Kasumi-1 (cell line): ENCODE results near the gene EDC4.
A peak's percentile ranks its signal among the peaks of the same experiment; 100 is the strongest.
"Not testable (repeated sequence)": the region's sequence is repeated elsewhere in the genome, so short reads cannot be mapped to it uniquely, and the experiment has no call there.

Experiments used
- DNase-seq, 2 experiments: peaks; one replicate each; lab custom pipeline; 2025; lab: John Stamatoyannopoulos, UW

The EDC4 gene

DNA sequence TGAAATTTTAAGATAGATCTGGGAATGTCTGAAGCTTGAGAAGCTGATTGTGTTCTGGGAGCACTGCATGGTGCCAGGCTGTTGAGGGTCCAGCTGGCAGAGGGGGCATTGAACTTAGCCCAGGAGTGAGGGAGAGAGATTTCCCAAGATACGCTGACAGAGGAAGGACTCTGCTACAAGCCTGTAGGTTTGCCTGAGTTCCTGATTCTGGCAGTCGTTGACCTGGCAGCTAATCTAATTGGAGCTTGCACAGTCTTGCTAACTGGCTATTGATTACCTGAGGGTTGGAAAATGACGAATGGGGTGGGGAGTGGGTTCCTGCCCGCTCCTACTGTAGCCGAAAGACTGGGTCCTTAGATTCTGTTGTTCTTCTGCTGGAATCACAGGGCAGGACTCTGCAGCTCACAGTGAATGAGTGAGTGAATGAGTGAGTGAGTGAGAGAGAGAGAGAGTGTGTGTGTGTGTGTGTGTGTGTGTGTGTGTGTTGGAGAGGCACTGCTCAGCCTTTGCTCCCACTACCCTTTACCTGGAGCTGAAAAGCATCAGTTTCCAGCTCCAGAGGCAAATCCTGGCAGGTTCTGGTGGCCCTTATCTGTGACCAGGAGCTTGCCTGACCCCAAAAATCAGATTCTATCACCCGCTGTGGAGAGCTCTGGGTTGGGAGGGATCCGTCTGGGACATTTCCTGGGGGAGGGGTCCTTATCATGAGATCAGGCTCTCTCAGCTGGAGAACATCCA, 42.1 kb downstream of the EDC4 start:
- no peak for DNase-seq

DNA sequence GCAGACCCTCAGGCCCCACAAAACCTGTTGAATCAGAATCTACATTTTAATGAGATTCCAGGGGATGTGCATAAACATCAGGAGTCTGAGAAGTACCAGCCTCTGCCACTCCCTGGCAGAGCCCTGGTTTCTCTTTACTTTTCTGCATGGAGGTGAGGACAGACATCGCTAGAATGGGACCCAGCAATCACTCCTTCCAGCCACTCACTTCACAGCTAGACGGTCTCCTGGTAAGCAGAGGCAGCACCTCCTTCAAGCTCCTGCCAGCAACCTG, 42.6 kb downstream of the EDC4 start:
- not testable (repeated sequence) for DNase-seq

DNA sequence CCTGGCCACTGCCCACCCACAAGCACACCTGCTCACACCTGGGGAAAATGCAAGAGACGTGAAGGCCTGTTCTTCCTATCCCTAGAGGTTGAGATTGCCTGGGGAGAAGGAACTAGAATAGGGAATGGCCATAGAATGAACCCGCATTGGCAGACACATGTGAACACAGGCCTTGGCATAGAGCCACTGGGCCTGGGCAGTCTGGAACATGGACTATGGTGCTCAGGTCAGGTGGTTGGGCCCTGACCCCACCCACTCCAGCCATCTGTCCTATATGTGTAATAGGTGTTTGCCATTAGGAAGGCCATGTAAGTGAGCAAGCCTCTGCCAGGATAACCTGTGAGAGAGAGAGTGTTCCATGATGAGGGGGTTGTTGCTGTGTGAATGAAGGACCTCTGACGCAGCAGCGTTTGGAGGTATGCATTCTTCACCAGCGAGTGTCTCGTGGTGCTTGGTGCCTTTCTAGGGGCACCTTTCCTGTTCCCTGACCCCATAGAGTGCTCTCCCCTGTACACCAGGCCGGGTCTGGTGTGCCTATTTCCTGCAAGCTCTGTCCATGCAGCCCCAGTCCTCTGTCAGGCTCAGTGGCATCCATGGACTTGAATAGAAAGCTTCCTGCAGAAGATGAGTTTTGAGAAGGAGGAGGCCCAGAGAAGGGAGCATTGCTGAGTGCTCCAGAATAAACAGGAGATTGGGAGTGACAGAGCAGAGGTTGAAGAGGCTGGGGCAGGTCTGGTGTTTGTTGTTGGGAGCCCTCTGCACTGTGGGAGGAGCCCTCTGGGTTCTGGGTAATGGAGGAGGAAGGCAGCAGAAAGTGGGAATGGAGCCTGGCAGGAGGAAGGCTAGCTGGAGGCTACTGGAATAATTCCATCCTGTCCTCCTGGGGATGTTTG, 43.2 kb downstream of the EDC4 start:
- DNase-seq: no peak

DNA sequence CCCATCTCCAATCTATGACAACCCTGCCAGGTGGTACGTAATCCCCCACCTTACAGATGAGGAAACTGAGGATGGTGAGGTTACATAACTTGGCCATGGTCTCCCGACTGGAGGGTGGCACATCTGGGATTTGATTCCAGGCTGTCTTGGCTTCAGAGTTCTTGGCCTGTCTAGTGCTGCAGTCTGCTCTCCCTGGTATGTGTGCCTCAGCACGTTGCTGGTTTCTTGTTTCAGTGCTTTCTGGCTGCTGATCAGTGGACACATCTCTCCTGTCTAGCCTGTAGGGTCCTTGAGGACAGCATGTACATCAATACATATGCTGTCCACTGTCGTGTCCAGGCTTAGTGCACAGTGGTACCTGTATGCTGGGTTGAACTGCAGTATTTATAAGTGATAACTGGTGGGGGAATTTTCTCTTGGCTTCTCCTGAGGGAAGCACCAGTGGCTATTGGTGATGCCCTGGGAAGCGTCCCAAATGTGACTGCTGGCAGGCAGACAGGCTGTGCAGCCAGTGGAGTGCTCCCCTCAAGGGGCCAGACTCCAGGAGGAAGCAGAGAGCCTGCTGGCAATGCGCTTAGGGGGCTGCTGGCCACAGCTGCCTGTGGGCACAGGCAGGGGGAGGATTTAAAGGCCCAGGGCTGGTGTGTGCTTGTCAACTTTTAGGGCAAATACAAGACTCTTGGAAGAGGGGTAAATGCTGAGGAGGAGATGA, 44.4 kb downstream of the EDC4 start:
- no peak for DNase-seq

DNA sequence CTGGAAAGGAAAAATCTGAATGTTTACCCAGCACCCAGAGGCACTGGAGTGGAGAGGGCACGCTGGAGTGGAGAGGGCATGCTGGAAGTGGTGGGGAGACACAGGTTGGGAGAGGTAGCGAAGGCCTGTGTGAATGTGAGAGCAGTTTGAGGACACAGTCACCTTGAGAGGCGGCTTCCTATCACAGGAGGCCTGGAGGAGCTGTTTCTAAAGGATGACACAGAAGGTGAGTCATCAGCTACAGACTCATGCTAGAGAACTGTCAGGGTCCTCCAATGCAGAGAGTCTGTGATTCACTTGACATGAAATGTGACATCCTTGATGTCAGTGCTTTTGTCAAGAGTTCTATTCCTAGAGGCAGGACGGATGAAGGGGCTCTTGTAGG, 45.0 kb downstream of the EDC4 start:
- DNase-seq: no peak

DNA sequence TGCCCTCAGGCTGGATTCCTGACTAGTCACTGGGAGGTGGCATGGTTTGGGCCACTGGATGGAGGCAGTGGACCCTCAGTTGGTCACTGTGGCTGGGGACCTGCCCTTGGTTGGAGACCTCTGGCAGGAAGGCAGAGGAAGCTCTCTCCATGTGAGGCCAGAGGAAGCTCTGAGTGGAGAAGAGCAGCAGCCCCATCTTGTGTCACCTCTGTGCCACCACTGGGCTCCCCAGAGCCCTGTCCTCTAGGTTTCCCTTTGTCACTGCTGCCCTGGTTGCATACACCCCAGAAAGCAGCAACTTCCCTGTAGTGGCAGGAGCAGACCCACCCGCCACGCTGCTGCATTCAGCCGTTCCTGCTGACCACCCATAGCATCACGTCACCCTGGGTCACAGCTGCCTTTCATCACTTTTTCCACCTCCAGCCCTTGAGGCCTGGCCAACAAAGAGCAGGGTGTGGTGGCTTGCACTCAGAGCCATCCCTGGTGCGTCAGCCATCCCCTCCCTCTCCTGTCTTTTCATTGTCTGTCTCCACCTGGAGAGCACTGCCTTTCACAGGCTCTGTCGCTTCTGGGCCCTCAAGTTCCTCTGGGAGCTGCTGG, 46.9 kb downstream of the EDC4 start:
- DNase-seq: no peak

DNA sequence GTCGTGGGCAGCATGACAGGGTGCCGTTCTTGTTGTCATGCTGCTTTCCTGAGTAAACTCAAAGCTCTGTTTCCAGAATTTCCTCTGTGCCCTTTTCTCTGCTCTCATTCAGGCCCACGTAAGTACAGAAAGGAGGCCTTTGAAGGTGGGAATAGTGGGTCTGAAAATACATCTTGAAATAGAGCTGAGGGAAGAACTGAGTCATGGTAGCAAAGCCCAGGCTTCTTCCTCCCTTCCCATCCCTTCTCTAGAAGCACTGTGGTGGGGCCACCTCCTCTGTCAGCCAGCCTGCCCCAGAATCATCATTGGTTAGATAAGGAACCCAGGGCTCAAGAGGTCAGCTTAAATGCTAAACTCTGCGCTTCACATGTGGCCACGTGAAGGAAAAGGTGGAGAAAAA, 49.4 kb downstream of the EDC4 start:
- no peak for DNase-seq

DNA sequence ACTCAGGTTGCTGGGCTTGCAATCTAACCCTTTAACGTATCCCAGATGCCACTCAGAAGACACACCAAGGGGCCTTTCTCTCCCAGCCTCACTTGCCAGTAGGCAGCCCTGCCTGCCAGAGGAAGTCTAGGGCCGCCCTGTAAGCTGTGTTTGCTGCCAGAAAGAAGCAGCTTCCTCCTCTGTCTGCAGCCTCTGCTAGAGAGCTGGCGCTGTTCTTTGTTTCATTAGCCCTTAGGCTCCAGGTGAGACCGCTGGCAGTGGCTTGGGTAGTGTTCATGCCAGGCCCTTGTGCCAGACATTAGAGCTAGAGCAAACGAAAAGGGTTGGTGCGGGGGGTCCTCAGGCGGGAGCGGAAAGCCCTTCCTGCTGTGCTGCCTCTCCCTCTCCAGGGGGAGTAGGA, 49.9 kb downstream of the EDC4 start:
- DNase-seq: peak; percentile 72 to 80

DNA sequence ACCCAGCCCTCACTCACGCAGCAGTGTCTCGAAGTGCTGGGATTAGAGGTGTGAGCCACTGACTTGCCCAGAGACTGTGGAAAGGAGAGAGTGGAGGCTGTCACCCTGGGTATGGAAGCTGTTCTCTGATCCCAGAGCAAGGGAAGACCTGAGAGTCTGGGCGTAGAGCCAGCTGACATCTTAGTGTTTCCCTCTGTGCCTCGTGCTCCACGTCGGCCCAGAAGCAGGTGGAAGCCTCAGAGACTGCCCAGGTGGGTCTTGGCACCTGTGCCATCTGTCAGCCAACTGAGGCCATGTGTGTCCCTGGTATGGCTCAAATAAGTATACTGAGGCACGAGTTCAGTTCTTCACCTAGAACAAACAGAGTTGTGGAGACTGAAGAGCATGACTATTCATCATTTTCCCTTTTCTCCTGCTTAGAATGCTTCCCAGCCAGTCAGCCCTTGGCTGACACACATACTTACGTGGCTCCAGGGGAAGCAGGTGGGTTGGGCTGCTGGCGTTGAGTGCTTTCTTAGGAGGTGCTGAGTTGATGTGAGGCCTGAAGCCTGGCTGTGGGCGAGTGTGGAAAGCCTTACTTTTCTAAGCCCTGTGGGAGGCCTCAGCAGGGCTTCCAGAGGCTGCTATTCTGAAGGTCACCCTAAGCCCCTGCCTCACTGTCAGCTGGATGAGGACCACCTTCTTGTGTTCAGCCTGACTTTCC, 50.7 kb downstream of the EDC4 start:
- DNase-seq: no peak

DNA sequence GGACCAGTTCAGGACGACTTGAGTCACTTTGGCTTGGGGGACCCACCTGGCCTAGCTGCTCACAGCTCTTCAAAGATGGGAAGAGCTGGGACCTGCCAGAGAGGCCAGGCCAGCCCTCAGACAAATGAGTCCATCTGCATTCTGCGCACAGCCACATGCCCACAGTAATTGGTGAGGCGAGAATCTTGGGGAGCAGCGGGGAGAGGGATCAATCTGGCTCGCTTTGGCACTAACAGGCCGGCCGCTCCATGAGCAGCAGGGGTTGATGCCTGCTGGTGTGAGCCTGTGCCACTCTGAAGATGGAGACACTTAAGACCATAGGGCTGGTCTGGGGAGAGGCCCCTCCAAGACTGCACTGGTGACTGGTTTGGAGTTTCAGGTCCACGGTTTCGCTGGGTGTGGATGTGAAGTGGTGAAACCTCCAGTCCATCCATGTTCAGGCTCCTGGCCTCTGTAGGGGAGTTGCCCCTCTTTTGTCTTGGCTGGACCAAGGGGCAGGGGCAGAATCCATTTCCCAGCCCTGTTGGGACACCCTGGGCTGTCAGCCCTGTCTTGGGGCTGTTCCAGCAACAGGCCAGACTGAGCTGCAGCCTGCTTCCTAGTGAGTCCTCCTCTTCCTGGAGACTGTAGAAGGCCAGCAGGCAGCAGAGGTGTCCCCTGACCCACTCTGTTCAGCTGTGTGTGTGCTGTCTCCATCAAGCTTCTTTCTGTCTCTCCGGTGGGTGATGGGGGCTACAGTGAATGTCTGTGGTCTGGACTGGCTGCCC, 51.5 kb downstream of the EDC4 start:
- DNase-seq: no peak

DNA sequence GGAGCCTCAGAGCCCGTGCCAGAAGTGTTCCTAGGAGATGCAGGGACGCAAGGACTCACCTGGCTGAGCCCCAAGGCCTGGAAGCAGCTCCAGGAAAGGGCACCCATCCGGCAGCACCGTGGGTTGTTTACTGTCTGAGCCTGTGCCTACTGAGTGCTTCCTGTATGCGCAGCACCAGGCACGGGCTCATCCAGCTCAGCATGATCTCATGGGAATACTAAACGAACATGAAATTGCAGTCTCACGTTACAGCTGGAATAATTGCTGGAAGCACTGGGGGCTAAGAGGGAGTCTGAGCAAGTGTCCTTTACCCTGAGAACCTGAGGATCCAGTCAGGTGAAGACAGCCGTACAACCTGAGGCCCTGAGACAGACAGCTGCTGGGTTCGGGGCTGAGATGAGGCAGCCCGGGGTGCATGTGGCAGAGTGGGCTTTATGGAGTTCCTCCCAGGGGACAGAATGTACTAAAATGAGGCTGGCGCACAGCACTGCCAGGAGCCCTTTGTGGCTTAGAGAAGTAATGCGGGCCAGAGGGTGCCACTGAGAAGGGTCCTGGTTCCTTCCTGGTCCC, 53.4 kb downstream of the EDC4 start:
- peak; percentile 17 to 34 for DNase-seq

DNA sequence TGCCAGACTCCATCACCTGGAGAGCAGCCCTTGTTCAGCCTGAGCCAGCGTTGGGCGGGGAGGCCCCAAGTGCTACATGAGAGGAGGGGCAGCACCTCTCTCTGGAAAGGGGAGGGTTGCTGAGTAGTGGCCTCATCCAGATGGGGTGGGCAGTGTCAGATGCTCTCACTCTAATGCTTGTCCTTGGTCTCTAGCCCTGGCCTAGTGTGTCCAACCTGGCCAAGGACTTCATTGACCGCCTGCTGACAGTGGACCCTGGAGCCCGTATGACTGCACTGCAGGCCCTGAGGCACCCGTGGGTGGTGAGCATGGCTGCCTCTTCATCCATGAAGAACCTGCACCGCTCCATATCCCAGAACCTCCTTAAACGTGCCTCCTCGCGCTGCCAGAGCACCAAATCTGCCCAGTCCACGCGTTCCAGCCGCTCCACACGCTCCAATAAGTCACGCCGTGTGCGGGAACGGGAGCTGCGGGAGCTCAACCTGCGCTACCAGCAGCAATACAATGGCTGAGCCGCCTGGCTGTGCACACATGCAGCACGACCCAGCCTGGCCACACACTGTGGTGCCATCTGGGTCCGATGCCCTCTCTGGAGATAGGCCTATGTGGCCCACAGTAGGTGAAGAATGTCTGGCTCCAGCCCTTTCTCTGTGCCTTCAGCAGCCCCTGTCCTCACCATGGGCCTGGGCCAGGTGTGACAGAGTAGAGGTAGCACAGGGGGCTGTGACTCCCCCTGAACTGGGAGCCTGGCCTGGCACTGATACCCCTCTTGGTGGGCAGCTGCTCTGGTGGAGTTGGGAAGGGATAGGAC, 54.5 kb downstream of the EDC4 start:
- DNase-seq: no peak

DNA sequence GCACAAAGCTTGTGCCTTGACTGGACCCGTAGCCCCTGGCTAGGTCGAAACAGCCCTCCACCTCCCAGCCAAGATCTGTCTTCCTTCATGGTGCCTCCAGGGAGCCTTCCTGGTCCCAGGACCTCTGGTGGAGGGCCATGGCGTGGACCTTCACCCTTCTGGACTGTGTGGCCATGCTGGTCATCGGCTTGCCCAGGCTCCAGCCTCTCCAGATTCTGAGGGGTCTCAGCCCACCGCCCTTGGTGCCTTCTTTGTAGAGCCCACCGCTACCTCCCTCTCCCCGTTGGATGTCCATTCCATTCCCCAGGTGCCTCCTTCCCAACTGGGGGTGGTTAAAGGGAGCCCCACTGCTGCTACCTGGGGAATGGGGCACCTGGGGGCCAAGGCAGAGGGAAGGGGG, 55.3 kb downstream of the EDC4 start:
- no peak for DNase-seq

DNA sequence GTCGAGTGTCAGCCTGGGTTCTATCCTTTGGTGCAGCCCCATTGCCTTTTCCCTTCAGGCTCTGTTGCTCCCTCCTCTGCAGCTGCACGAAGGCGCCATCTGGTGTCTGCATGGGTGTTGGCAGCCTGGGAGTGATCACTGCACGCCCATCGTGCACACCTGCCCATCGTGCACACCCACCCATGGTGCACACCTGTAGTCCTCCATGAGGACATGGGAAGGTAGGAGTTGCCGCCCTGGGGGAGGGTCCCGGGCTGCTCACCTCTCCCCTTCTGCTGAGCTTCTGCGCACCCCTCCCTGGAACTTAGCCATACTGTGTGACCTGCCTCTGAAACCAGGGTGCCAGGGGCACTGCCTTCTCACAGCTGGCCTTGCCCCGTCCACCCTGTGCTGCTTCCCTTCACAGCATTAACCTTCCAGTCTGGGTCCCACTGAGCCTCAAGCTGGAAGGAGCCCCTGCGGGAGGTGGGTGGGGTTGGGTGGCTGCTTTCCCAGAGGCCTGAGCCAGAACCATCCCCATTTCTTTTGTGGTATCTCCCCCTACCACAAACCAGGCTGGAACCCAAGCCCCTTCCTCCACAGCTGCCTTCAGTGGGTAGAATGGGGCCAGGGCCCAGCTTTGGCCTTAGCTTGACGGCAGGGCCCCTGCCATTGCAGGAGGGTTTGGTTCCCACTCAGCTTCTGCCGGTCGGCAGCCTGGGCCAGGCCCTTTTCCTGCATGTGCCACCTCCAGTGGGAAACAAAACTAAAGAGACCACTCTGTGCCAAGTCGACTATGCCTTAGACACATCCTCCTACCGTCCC, 55.9 kb downstream of the EDC4 start:
- DNase-seq: peak; percentile 77 to 80

DNA sequence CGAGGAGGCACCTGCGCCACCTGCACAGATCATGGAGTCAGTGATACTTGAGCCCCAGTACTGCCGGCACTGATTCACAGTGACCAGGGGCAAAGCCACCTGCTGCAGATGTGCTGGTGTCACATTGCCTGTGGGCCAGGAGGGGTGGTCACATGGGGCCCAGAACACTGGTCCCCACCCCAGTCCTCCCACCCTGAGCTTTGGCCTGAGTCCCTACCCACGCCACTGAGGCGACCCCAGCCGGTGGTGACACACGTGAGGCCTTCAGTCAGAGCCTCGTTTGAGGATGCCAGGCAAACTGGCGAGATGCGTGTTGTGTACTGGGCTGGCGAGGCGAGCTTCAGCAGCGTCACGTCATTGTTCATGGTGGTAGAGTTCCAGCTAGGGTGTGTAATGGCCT, 57.3 kb downstream of the EDC4 start:
- no peak for DNase-seq

DNA sequence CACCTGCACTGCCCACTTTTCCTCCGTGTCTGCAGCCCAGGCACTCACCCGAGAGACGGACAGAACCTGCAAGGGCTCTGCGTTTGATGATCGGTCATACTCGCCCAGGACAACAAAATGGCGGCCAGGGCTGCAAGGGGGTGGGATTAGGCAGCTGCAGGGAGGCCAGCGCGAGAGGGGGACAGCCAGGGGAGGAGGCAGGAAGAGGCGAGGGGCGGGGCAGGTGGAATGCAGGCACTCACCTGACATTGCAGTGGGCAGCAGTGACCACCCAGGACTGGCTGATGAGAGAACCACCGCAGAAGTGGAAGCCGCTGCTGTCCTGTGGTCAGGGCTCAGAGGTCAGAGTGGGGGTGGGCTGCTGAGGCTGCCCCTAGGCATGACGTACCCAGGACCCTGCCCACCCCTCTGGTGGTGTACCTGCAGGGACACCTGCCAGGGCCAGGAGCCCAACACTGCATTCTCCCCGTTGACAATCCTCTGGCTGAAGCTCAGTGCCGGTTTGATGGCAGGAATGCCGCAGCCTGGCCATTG, 57.9 kb downstream of the EDC4 start:
- DNase-seq: no peak
